Stimulated activated CD8-positive, alpha-beta memory T cell treated with anti-CD3 and anti-CD28 coated beads, Interleukin-4, amount 100 ng/mL, for 1 hour (primary cell): ENCODE data around the gene ERCC4.

Experiments used
- DNase-seq, 2 donors: peaks; one replicate each; pipeline ENCODE4 v3.0.0-alpha.2; 2020; ENCODE audit warnings: low read depth in 2 of 2, low spot score in 1 of 2

ERCC4 gene

DNA sequence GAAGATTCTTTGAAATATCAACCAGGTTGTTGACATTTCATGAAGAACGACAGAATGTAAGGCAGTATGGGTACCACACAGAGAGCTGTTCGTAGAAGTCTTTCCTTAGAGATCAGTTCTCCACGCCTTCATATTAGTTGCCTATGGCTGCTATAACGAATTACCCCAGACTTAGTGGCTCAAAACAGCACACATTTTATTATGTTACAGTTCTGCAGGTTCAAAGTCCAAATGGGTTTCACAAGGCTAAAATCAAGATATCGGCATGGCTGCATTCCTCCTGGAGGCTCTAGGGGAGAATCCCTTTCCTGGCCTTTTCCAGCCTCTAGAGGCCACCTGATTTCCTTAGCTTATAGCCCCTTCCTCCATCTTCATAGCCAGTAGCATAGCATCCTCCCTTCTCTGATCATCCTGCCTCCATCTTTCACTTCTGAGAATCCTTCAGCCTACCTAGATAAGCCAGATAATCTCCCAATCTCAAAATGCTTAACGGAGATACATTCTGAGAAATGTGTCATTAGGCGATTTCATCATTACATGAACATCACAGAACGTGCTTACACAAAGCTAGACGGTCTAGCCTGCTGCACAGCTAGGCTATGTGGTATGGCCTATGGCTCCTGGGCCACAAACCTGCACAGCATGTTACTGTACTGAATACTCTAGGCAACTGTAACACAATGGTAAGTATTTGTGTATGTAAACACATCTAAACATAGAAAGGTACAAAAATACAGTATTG, 26.0 kb downstream of the ERCC4 start:
- no peak for DNase-seq

DNA sequence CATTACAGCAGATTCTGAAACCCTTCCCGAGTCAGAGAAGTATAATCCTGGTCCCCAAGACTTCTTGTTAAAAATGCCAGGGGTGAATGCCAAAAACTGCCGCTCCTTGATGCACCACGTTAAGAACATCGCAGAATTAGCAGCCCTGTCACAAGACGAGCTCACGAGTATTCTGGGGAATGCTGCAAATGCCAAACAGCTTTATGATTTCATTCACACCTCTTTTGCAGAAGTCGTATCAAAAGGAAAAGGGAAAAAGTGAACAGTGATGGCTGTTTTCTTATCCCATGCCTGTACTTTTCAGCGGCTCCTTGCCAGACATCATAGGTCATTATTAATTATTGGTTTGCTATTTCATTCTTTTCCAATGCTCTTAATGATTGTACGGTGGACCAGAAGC, 28.1 kb downstream of the ERCC4 start:
- no peak for DNase-seq

DNA sequence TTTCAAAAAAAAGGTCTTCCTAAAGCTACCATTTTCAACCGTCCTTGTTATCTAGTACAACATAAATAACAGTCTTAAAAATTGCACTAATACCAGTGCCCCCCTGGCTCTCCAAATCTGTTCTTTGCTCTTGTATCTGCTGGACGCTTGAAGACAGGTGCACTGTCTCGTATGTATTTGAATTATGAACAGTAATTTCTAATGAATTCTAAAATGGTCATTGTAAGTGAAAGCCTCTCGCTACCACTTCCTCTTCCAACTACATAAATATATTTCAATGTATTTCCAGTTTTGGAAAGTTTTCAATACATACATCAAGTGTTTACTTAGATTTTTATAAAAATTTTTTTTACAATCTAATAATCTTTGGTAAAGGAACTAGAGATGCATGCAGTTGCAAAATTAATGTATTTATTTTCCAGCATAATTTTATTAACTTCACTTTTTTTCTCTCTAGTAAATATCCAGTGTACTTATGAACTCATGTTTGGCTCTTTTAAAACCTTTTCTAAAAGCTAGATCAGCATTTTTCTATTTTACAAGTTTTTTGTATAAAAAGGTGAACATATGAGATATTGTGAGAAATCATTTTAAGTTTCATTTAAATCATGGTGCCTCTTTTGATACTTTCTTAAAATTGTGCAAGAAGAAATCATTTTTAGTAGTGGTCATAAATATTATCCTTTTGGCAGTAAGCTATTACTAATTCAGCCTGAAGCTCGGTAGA, 31.0 kb downstream of the ERCC4 start:
- DNase-seq, result no peak

DNA sequence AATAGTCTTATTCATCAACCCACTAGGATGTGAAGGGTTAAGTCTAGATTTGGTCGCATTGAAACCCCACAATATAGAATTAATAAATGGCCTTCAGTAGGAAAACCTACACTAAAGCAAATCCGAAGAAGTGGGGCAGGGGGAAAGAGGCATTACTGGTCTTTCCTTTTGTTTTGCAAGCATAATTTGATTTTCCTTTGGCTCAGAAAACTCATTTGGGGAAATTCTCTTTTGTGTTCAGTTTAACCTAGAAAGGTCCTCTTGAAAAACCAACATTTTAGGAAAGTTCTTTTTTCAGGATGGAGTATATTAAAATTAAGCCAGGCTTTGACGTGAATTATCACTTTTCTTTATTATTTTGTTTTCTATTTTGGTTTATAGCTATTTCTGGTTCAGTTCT, 31.7 kb downstream of the ERCC4 start:
- DNase-seq, result no peak

DNA sequence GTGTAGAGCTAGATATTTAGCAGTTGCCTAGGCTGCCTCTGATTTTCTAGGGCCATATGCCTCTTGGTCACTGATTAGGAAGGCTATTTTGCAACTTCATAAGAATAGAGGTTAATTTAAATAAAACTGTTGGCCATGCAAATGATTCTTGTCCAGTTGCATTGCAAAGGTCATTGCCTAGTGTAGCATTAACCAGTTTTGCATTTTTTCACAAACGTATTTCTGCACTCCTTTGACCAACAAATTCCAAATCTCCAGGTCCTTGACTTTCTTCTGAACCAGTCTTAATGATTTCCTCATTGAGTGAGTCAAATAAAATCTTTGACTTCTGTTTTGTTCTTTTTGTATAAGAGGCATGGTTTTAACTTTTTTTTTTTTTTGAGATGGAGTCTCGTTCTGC, 33.5 kb downstream of the ERCC4 start:
- DNase-seq, result no peak

DNA sequence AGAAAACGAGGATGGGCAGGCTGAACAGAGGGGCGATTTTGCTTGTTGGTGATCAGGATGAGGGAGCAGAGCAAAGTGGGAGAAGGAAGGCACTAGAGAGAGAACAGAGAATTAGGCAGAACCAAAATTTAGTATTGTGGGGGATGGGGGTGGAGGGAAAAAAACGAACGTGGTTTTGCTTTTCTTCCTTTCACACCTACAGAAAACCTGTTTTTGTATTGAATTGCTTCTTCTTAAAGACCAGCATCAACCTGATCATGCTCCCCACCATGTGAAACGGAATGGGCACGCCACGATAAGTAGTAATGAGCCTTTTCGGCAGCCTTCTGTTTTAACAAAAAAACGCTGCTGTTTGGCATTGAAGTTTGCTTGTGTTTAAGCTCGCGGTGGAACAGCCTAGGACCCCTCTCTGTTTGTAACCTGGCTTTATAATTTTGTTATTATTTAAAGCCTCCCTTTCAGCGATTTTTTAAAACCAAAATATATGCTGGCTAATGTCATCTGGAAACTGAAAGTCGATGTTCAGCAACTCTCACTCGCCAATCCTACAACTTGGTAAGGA, 36.8 kb downstream of the ERCC4 start:
- DNase-seq, result no peak

DNA sequence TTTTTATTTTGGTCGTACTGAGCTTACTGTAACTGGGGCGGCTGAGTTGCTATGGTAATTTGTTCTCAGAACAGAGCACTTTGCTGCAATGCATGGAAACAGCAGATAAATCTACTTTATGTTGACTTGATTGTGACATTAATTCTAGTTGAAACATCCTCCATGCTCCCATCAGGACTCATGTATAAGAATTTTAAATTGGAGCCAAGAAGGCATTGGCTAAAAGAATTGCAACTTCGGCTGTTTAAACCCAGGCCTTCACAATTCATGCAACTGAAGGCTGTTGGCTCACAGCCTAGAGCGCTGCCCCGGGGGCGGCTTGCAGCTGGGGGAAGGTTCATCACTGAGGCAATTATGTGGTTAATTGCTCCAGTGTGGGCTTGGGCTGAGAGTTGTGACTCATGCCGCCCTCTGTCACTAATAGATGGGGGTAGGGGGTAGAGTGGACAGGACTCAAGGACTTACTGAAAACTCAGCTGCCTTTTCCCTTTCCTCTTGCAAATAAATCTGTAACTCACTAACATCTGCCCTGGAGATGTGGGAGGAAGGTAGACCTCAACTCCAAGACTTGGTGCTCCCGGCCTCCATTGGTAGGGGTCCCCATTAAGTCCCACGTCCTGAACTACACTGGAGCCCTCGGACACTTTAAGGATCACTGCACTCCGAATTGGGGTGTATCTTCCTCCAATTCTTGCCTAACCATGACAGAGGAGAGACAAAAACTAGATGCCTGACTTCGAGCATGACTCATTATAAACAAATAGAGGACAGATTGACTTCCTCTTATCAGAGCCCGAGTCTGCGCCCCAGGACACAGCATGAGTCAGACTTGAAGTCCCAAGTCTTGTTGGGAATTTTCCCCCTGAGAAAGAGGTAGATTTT, 37.5 kb downstream of the ERCC4 start:
- no peak for DNase-seq

DNA sequence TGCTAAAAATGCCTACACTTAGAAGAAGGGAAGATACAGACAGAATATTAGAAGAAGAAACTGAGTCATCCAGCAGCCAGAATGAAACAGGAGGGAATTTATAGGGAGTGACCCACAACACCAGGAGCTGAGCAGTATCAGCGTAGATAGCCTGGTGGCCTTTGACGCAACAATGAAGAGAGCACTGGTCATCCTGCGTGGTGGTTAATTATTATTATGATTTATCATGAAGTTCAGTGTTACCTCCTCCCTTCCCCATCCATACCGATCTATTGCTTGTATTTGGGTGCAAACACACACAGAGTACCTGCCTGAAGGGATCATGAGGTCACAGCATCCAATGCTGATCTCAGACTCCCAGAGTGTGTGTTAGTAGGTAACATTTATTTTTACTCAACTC, 38.5 kb downstream of the ERCC4 start:
- no peak for DNase-seq

DNA sequence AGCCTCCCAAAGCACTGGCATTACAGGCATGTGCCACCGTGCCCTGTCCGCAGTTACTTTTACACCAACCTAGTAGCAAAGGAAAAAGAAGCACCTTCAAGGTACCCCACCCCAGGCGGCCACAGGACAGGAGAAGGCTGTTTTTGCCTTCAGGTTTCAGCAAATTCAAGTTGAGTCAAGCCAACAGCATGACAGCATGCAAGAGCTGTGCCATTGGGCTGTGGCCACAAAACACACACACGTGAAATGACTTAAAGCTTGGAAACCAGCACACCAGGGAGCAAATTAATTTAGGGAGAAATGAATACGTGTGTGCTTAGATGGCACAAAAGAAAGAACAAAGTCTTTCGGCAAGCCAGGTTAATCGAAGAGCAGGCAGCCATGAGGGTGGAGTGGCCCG, 39.7 kb downstream of the ERCC4 start:
- DNase-seq, result no peak

DNA sequence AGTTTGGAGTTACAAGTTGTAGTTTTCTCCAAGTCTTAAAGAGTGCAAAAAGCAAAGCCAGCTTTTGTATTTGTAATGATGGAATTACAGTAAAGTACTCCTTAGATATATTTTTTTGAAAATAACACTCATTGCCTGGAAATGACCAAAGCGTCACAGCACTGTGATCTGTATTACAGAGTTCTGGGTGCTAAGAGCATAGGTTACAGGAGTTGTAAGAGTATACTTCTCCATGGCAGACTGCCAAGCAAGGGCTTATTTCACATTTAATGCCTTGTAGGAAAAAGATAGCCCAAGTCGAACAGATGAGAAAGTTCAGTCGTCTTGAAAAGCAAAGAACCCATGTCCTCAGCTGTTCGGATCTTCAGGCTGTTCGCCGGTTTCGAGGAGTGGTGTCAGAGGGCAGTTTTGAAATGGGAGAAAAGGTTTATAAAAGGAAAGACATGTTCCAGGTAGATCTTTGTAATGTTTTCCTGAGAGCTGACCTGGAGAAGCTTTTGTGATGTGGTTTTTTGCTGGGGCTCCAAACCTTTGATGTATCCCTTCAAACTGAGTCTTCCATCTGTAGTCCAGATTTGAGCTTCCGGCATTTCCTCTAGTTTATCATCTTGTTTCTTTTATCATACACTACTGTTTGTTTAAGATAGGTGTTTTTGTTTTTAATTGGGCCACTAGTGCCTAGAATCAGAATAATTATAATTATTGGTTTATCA, 41.3 kb downstream of the ERCC4 start:
- DNase-seq, result no peak

DNA sequence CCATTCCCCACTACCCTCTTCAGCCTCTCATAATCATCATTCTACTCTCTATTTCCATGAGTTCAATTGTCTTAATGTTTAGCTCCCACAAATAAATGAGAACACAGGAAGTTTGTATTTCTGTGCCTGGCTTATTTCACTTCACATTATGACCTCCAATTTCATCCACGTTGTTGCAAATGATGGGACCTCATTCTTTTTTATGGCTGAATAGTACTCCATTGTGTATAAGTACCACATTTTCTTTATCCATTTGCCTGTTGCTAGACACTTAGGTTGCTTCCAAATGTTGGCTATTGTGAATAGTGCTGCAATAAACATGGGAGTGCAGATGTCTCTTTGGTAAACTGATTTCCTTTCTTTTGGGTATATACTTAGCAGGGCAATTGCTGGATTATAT, 42.3 kb downstream of the ERCC4 start:
- no peak for DNase-seq

DNA sequence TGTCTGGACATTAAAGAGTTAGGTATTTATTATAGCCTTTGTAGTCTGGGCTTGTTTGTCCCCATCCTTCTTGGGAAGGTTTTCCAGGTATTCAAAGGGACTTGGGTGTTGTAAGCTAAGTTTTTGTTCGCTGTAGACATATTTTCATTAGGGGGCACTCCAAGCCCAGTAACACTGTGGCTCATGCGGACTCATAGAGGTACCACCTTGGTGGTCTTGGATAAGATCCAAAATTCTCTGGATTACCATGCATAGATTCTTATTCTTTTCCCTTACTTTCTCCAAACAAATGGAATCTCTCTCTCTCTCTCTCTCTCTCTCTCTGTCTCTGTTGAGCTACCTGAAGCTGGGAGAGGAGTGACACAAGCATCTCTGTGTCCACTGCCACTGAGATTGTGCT, 48.9 kb downstream of the ERCC4 start:
- DNase-seq, result no peak

DNA sequence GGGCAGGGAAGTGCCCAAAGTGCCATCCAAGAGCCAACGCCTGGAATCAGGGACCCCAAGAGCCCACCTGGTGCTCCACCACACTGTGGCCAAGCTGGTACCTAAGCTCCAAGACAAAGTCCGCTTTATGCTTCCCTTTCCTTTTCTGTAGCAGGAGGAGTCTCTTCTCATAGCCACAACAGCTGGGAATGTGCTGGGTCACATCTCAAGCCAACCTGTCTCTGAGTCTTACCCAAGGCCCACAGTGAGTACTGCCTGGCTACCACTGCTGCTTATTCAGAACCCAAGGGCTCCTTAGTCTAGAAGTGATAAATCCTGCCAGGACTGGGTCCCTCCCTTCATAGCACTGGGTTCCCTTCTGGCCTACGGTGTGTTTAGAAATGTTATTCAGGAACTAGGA, 49.8 kb downstream of the ERCC4 start:
- no peak for DNase-seq

DNA sequence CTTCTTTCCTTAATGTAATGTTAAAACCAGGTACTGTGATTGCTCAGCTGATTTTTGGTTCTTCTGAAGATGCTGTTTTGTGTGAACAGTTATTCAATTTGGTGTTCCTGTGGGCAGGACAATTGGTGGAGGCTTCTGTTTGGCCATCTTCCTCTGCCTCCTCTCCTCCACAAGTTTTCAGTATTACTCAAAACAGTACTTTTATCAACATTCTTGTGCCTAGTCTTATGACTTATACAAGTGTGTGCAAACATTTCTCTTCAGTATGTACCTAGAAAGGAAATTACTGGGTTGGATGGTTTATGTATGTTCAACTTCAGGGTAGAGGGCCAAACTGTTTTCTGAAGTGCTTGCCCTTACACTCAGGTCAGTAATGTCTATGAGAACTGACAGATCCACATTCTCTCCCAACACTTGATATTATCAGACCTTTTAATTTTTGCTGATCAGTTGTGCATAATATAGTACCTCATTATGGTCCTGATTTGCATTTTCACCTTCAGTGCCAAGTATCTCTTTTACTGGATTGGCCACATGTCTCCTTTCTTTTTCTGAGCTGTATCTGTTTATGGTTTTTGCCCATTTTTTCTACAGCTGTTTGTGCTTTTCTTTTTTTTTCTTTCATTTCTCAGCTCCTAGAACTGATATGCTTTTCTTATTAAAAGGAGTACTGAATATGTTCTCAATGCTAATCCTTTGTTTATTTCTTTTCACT, 50.9 kb downstream of the ERCC4 start:
- no peak for DNase-seq

DNA sequence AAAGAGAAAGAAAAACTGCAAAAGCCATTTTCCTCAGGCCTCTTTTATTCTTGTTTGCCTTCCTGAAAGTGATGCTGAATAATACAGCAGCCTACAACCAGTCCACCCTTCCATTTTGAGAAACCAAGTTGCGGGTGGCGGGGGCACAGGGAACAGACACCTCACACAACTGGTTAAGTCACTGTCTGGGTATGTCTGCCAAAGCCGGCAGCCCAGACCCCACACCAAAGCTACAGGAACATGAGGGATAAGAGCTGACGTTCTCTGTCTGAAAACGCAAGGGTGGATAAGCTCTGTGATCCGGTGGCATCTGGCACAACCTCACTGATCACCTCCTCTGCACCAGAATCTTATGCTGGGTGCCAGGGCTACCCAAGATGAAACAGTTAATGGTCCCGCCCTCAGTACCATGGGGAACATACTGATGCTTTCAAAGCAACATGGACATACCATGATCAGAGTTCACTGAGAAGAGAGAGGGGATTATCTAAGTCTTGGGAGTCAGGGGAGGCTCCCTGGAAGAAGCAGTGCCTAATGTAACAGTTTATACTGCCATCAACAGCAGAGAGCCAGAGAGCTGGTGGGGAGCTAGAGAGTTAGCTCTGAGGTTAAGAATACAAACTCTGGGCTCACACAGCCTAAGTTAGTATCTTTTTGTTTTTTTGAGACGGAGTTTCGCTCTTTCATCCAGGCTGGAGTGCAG, 53.5 kb downstream of the ERCC4 start:
- no peak for DNase-seq

DNA sequence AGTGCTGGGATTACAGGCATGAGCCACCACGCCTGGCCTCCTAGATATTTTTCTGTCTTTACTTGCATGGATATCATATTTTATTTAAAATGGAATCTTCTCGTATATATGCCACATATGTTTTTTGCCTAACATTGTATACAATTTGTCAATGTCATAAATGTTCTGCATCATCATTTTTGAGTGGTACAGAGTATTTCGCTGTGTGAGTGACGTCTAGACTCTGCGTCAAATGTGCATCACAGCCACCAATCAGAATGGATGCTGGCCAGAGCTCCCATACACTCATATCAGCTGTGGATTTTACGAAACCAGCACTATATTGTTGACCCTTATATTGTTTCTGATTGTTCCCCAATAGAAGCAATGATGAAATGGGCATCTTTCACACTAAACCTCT, 57.2 kb downstream of the ERCC4 start:
- no peak for DNase-seq

DNA sequence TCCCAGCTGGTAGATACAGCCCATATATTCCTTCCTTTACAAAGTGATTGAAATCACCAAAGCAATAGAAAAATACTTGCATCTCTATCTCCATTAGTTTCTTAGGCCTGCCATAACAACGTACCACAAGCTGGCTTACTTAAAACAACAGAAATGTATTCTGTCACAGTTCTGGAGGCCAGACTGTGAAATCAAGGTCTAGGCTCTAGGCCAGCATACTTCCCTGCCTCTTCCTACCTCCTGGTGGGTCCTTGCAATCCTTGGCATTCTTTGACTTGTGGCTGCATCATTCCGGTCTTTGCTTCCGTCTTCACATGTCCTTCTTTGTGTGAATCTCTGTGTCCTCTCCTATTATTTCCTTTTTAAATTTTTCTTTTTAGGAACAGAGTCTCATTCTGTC, 62.5 kb downstream of the ERCC4 start:
- DNase-seq, result no peak

DNA sequence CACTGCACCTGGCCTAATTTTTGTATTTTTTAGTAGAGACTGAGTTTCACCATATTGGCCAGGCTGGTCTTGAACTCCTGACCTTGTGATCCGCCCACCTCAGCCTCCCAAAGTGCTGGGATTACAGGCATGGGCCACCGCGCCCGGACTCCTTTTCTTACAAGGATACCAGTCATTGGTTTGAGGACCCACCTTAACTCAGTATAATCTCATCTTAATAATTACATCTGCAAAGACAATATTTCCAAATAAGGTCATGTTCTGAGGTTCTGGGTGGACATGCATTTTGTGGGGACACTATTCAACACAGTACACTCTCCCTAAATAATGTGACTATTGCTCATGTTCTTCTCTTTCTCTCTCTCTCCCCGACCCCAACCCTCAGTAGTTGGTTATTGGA, 63.7 kb downstream of the ERCC4 start:
- DNase-seq, result no peak

DNA sequence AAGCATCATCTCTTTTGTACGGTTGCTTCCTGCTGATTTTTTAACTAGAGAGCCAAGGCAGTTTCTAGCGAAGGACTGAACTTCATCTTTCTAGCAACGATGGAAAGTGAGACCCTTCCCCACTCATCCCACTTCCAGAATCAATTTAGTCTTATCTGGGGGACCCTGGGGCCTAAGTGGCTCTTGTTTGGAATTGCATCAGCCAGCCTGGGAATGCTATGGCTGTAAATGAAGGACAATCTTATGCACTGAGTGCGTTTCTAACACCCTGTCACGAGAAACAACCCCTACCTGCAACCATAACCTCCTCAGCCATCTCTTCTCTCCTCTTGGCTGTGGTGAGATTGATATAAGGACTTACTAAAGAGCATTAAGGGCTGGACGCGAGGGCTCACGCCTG, 64.8 kb downstream of the ERCC4 start:
- no peak for DNase-seq

DNA sequence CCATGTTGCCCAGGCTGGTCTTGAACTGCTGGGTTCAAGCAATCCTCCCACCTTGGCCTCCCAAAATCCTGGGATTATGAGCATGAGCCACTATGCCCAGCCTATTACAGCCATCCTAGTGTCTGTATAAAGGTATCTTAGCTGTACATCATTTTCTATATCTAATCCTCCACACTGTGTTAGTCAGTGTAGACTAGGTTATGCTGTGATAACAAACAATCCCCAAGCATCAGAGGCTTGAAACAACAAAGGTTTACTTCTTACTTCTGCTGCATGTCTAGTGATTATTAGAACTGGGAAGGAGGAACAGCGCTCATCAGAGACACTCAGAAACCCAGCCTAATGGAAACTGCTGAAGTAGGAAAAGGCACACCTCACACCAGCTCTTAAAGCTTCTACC, 68.1 kb downstream of the ERCC4 start:
- no peak for DNase-seq
